HL-60 (cell line): Measurements from ENCODE around the gene ESRRG.

Experiments used
- GABPA ChIP-seq: IDR thresholded peaks from 2 replicates; pipeline ENCODE4 v1.6.1; 2012; ENCODE audit warnings: low read depth
- TF ChIP-seq, protein P1 (sequence below): IDR thresholded peaks from one replicate; pipeline ENCODE4 v1.5.1; 2011; ENCODE audit warnings: low read length, control low read depth, inconsistent platforms; ENCODE audit not compliant: insufficient read depth
- TF ChIP-seq, protein P2 (sequence below): IDR thresholded peaks from 2 replicates; pipeline ENCODE4 v1.6.1; 2012; ENCODE audit warnings: low read depth; ENCODE audit not compliant: insufficient replicate concordance

DNA sequence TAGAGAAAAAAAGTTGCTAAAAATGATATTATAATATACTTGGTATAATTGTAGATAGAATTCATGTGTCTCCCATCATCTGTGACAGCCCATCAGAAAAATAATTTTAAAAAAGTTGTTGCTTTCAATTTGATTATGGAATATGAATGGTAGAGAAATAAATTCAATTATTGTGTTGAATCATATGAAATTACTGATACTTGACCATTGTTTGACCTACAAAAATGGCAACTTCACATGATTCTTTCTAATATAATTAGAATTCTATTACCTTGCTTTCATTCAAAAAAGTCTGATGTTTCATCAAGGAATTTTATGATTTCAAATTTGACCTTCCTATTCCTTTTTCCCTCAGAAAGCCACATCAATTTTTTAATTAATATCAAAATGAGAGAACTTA, 11.5 kb downstream of the ESRRG start:
- TF ChIP-seq, protein P1, sequence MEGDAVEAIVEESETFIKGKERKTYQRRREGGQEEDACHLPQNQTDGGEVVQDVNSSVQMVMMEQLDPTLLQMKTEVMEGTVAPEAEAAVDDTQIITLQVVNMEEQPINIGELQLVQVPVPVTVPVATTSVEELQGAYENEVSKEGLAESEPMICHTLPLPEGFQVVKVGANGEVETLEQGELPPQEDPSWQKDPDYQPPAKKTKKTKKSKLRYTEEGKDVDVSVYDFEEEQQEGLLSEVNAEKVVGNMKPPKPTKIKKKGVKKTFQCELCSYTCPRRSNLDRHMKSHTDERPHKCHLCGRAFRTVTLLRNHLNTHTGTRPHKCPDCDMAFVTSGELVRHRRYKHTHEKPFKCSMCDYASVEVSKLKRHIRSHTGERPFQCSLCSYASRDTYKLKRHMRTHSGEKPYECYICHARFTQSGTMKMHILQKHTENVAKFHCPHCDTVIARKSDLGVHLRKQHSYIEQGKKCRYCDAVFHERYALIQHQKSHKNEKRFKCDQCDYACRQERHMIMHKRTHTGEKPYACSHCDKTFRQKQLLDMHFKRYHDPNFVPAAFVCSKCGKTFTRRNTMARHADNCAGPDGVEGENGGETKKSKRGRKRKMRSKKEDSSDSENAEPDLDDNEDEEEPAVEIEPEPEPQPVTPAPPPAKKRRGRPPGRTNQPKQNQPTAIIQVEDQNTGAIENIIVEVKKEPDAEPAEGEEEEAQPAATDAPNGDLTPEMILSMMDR = no peak
- TF ChIP-seq GABPA = no peak
- TF ChIP-seq, protein P2, sequence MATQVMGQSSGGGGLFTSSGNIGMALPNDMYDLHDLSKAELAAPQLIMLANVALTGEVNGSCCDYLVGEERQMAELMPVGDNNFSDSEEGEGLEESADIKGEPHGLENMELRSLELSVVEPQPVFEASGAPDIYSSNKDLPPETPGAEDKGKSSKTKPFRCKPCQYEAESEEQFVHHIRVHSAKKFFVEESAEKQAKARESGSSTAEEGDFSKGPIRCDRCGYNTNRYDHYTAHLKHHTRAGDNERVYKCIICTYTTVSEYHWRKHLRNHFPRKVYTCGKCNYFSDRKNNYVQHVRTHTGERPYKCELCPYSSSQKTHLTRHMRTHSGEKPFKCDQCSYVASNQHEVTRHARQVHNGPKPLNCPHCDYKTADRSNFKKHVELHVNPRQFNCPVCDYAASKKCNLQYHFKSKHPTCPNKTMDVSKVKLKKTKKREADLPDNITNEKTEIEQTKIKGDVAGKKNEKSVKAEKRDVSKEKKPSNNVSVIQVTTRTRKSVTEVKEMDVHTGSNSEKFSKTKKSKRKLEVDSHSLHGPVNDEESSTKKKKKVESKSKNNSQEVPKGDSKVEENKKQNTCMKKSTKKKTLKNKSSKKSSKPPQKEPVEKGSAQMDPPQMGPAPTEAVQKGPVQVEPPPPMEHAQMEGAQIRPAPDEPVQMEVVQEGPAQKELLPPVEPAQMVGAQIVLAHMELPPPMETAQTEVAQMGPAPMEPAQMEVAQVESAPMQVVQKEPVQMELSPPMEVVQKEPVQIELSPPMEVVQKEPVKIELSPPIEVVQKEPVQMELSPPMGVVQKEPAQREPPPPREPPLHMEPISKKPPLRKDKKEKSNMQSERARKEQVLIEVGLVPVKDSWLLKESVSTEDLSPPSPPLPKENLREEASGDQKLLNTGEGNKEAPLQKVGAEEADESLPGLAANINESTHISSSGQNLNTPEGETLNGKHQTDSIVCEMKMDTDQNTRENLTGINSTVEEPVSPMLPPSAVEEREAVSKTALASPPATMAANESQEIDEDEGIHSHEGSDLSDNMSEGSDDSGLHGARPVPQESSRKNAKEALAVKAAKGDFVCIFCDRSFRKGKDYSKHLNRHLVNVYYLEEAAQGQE = no peak
